H1 (cell line): ENCODE measurements around the gene TWIST1. TPM values are rescaled to one million over a fixed set of nuclear protein-coding genes. Genes with fewer than 3 reads are reported as not detected.

ENCODE experiments used
- BRCA1 ChIP-seq: IDR thresholded peaks from 2 replicates; pipeline ENCODE4 v1.6.1; 2012; ENCODE audit warnings: low read depth, low read length, improper control_type of control experiment
- TAF1 ChIP-seq: IDR thresholded peaks from 2 replicates; pipeline ENCODE4 v1.6.1; 2011; ENCODE audit warnings: mild to moderate bottlenecking, low read depth, low read length
- polyA plus RNA-seq, 7 experiments: library from polyadenylated mRNA; depleted of rRNA in 3 of 7; stranded (reverse) in 5 of 7; unstranded in 2 of 7; fragments of >200 nt in 5 of 7; fragments of 200-250 nt in 2 of 7; gene quantifications; 1 replicate in 5 of 7; 2 replicates in 1 of 7; 4 replicates in 1 of 7; pipeline versions ENCODE4 v1.2.1 to v1.2.3, GENCODE V29; 2011 to 2013; ENCODE audit warnings: missing spikeins in 2 of 7, mixed read lengths in 2 of 7
- total RNA-seq: library from RNA; stranded (reverse); fragmentation: NEBNext Ultra II Directional; extraction: Animal tissue kit (Norgen Biotek cat#: 25700); gene quantifications from 2 replicates; pipeline ENCODE4 v1.2.1, GENCODE V29; 2021

Gene TWIST1
- total and polyA plus RNA-seq, 2 of the 8 experiments (the other 6 are each of a cell fraction or from before 2014, with no cell fraction given), result 0.29 to 0.52 TPM

GRCh38 chr7:19089797-19090196, 27.6 kb downstream of the TWIST1 start (continued):
- TF ChIP-seq BRCA1 (no peak), TAF1 (no peak)
